A673 (cell line): ENCODE data around the gene EXOG. TPM values are rescaled to one million over a fixed set of nuclear protein-coding genes. Genes with fewer than 3 reads are reported as not detected.

Experiments
- BruUV-seq: library from RNA; stranded (reverse); fragments of 400-500 nt; replicated peaks from 2 replicates; lab custom pipeline; 2021; lab: Mats Ljungman, UMichigan
- CTCF ChIA-PET: fragments of 300-600 bp; sonication (Branson Sonifier 250); formaldehyde crosslinking; loops from one replicate; lab custom pipeline; 2022; ENCODE audit warnings: antibody characterized with exemption; lab: Charles Lee
- POLR2A ChIA-PET: fragments of 300-600 bp; sonication (Branson Sonifier 250); formaldehyde crosslinking; loops from one replicate; lab custom pipeline; 2022; ENCODE audit warnings: antibody characterized with exemption; ENCODE audit not compliant: low non-redundant PET; lab: Charles Lee
- DNase-seq: peaks from one replicate; pipeline ENCODE4 v3.0.0-alpha.2; 2015; ENCODE audit warnings: low spot score
- H3K27ac ChIP-seq: fragments of 200-600 bp; sonication (generic); 2 replicates; pipeline ENCODE4 v1.5.1; 2016; ENCODE audit warnings: mixed run types, low read depth, mild to moderate bottlenecking, mixed read lengths, antibody characterized with exemption, low read length; ENCODE audit not compliant: poor library complexity, severe bottlenecking
- H3K27me3 ChIP-seq: fragments of 200-600 bp; sonication (generic); replicated peaks from 2 replicates; pipeline ENCODE4 v1.6.1; 2017; ENCODE audit warnings: mixed run types, low read depth, mild to moderate bottlenecking, mixed read lengths, antibody characterized with exemption, low read length; ENCODE audit not compliant: insufficient read depth, poor library complexity
- H3K36me3 ChIP-seq: fragments of 200-600 bp; sonication (generic); 2 replicates; pipeline ENCODE4 v1.6.1; 2016; ENCODE audit warnings: mixed run types, mild to moderate bottlenecking, mixed read lengths, antibody characterized with exemption, low read length; ENCODE audit not compliant: insufficient read depth, poor library complexity, severe bottlenecking
- H3K4me1 ChIP-seq: fragments of 200-600 bp; sonication (generic); 2 replicates; pipeline ENCODE4 v1.6.1; 2017; ENCODE audit warnings: mixed run types, mild to moderate bottlenecking, mixed read lengths, antibody characterized with exemption, low read length; ENCODE audit not compliant: insufficient read depth, poor library complexity, severe bottlenecking
- H3K4me3 ChIP-seq: fragments of 200-600 bp; sonication (generic); 2 replicates; pipeline ENCODE4 v1.5.1; 2016; ENCODE audit warnings: low read depth, mixed run types, mild to moderate bottlenecking, mixed read lengths, low read length; ENCODE audit not compliant: poor library complexity, severe bottlenecking
- H3K9me3 ChIP-seq: fragments of 200-600 bp; sonication (generic); 2 replicates; pipeline ENCODE4 v1.6.1; 2016; ENCODE audit warnings: mixed run types, low read depth, mild to moderate bottlenecking, mixed read lengths, antibody characterized with exemption, low read length; ENCODE audit not compliant: poor library complexity, severe bottlenecking
- CTCF ChIP-seq: fragments of 300-800, 200-600 bp; sonication (generic); conservative IDR thresholded peaks from 2 replicates; pipeline ENCODE4 v1.5.1; 2017; ENCODE audit warnings: low read depth, mild to moderate bottlenecking, antibody characterized with exemption, low read length, moderate library complexity, mixed read lengths
- EZH2 ChIP-seq: fragments of 200-600 bp; sonication (generic); IDR thresholded peaks from 2 replicates; pipeline ENCODE4 v1.6.1; 2017; ENCODE audit warnings: borderline replicate concordance, low read depth, mild to moderate bottlenecking, mixed read lengths, antibody characterized with exemption, low read length; ENCODE audit not compliant: poor library complexity, severe bottlenecking
- intact Hi-C: fragments of 100-400 bp; cut with micrococcal nuclease; formaldehyde crosslinking; loops from one replicate; pipeline ENCODE4 v1.10.0; 2022; ENCODE audit not compliant: unreplicated experiment
- total RNA-seq: library from RNA; stranded (reverse); gene quantifications from 2 replicates; pipeline ENCODE4 v1.2.3, GENCODE V29; 2021

Gene EXOG
- total RNA-seq, 1 experiment from 2014 or later = 12.4 TPM

- ChIA-PET POLR2A (no interaction called here), CTCF (no interaction called here)
- Histone ChIP-seq H3K27ac (no peak overlapping the region), H3K36me3 (no peaks in the 10 kb centered on the region), H3K4me3 (no peak overlapping the region), H3K4me1 (no peaks in the 10 kb centered on the region), H3K27me3 (no peaks in the 10 kb centered on the region), H3K9me3 (no peaks in the 10 kb centered on the region)
- DNase-seq = no peak
- TF ChIP-seq CTCF = no peak
- BruUV-seq = no TSS peak
- intact Hi-C loops = no loop called here
Measured at GRCh38 chr3:38560284-38560683, 64.1 kb downstream of the EXOG start.

GRCh38 chr3:38560996-38561717 lies 65.0 kb downstream of the EXOG start:
- ChIA-PET CTCF (no interaction called here), POLR2A (no interaction called here)
- H3K4me3 ChIP-seq = no peak overlapping the region
- H3K9me3 ChIP-seq = no peaks in the 10 kb centered on the region
- DNase-seq = no peak
- no peaks in the 10 kb centered on the region for H3K27me3 ChIP-seq
- intact Hi-C loops = no loop called here
- H3K4me1 ChIP-seq = no peaks in the 10 kb centered on the region
- H3K27ac ChIP-seq = no peak overlapping the region
- TF ChIP-seq EZH2 (no peak), CTCF (no peak)
- H3K36me3 ChIP-seq = no peaks in the 10 kb centered on the region
- BruUV-seq = no TSS peak

- intact Hi-C loops = no loop called here
- CTCF ChIA-PET = no interaction called here
Measured at GRCh38 chr3:38561746-38562466, 65.8 kb downstream of the EXOG start.

More at GRCh38 chr3:38561746-38562466, 65.8 kb downstream of the EXOG start:
- H3K4me1 ChIP-seq = no peaks in the 10 kb centered on the region
- no peak overlapping the region for H3K4me3 ChIP-seq
- TF ChIP-seq CTCF = no peak
- TF ChIP-seq EZH2 = no peak
- H3K9me3 ChIP-seq = no peaks in the 10 kb centered on the region
- POLR2A ChIA-PET = no interaction called here
- H3K27ac ChIP-seq = no peak overlapping the region
- DNase-seq = no peak
- BruUV-seq = no TSS peak
- H3K36me3 ChIP-seq = no peaks in the 10 kb centered on the region
- H3K27me3 ChIP-seq = no peaks in the 10 kb centered on the region
